K562 (cell line): ENCODE measurements around the gene HEMGN. TPM values are rescaled to one million over a fixed set of nuclear protein-coding genes. Genes with fewer than 3 reads are reported as not detected.

Experiments
- ATAC-seq: fragments of 200-7000 bp; cut with Tn5 transposase; 3 replicates; pipeline ENCODE4 v1.9.1; 2020; ENCODE audit warnings: moderate library complexity
- Bru-seq: library from RNA; stranded (reverse); fragments of 400-500 nt; gene quantifications from one replicate; lab custom pipeline; 2021; lab: Mats Ljungman, UMichigan
- BruChase-seq, 2 experiments: library from RNA; stranded (reverse); fragments of 400-500 nt; gene quantifications; one replicate each; lab custom pipeline; 2021; lab: Mats Ljungman, UMichigan
- BruUV-seq: library from RNA; stranded (reverse); fragments of 400-500 nt; replicated peaks from 2 replicates; lab custom pipeline; 2021; lab: Mats Ljungman, UMichigan
- CTCF ChIA-PET: fragments of 300-600 bp; formaldehyde crosslinking; extraction: SDS; loops from one replicate; lab custom pipeline; 2021; ENCODE audit warnings: low intra/inter-chr PET ratio; lab: Yijun Ruan, JAX
- POLR2A ChIA-PET: fragments of 300-600, 350-650 bp; sonication (Branson Sonifier 250); formaldehyde crosslinking; extraction: SDS; loops from one replicate; lab custom pipeline; 2021; ENCODE audit warnings: antibody characterized with exemption, inconsistent platforms; lab: Yijun Ruan, JAX
- DNase-seq, 4 experiments: peaks; one replicate each; pipeline versions ENCODE4 v3.0.0 to v3.0.0-alpha.2; 2011 to 2018; ENCODE audit warnings: low spot score in 3 of 4, mixed read lengths in 3 of 4; ENCODE audit errors: extremely low read depth in 1 of 4
- FAIRE-seq: peaks from 2 replicates; lab custom pipeline; 2011; peaks lifted over from hg19 to GRCh38; lab: Jason Lieb, UNC
- H2AFZ ChIP-seq: 2 replicates; pipeline ENCODE4 v1.6.0; 2011; ENCODE audit warnings: low read depth, low read length, control low read depth, inconsistent platforms
- H3K27ac ChIP-seq: fragments of 200-600 bp; 3 replicates; pipeline ENCODE4 v1.8.0; 2011; ENCODE audit warnings: low read depth, mild to moderate bottlenecking, control low read depth, inconsistent platforms, low read length, moderate library complexity, mixed read lengths; ENCODE audit errors: extremely low read depth
- H3K27me3 ChIP-seq, 2 experiments: fragments of 300-600 bp in 1 of 2; 2 replicates in 1 of 2; 3 replicates in 1 of 2; pipeline versions ENCODE4 v1.6.0 to v1.8.0; 2011; ENCODE audit warnings: inconsistent platforms in 2 of 2, low read length in 2 of 2, mild to moderate bottlenecking in 1 of 2, mixed read lengths in 1 of 2, moderate library complexity in 1 of 2; ENCODE audit not compliant: control insufficient read depth in 2 of 2, insufficient read depth in 2 of 2
- H3K36me3 ChIP-seq: fragments of 300-600 bp; 3 replicates; pipeline ENCODE4 v1.8.0; 2011; ENCODE audit warnings: mild to moderate bottlenecking, low read length, inconsistent platforms; ENCODE audit not compliant: control insufficient read depth, insufficient read depth
- H3K4me1 ChIP-seq, 2 experiments: fragments of 200-600 bp in 1 of 2; replicated peaks in 1 of 2; 2 replicates in 1 of 2; 3 replicates in 1 of 2; pipeline versions ENCODE4 v1.5.1 to v1.8.0; 2011; ENCODE audit warnings: inconsistent platforms in 2 of 2, low read length in 2 of 2, mild to moderate bottlenecking in 1 of 2, mixed read lengths in 1 of 2, moderate library complexity in 1 of 2; ENCODE audit not compliant: control insufficient read depth in 2 of 2, insufficient read depth in 2 of 2
- H3K4me2 ChIP-seq: 2 replicates; pipeline ENCODE4 v1.6.1; 2011; ENCODE audit warnings: low read length, control low read depth, inconsistent platforms, mixed read lengths; ENCODE audit not compliant: insufficient read depth
- H3K4me3 ChIP-seq: fragments of 200-600 bp; sonication (generic), shearing (Covaris generic); 2 replicates; pipeline ENCODE4 v1.5.1; 2016; ENCODE audit warnings: control low read depth, inconsistent platforms
- H3K79me2 ChIP-seq: fragments of 200-600 bp; 3 replicates; pipeline ENCODE4 v1.8.0; 2011; ENCODE audit warnings: low read length, inconsistent platforms; ENCODE audit not compliant: control insufficient read depth, insufficient read depth
- H3K9ac ChIP-seq, 2 experiments: 2 replicates each; pipeline versions ENCODE4 v1.6.0 to v1.6.1; 2011; ENCODE audit warnings: low read depth in 2 of 2, low read length in 2 of 2, control low read depth in 1 of 2, inconsistent platforms in 1 of 2, mild to moderate bottlenecking in 1 of 2, mixed read lengths in 1 of 2; ENCODE audit not compliant: insufficient read depth in 1 of 2
- H3K9me1 ChIP-seq: one replicate; pipeline ENCODE4 v1.6.0; 2011; ENCODE audit warnings: inconsistent platforms, mild to moderate bottlenecking, low read length, moderate library complexity; ENCODE audit not compliant: control insufficient read depth, insufficient read depth
- H3K9me3 ChIP-seq: replicated peaks from 2 replicates; pipeline ENCODE4 v1.5.1; 2011; ENCODE audit warnings: low read depth, low read length, inconsistent platforms; ENCODE audit not compliant: control insufficient read depth, insufficient read depth
- H4K20me1 ChIP-seq: replicated peaks from 2 replicates; pipeline ENCODE4 v1.6.1; 2011; ENCODE audit warnings: low read length, inconsistent platforms, mixed read lengths; ENCODE audit not compliant: control insufficient read depth, insufficient read depth
- MAX ChIP-seq: sonication (generic); formaldehyde crosslinking; IDR thresholded peaks from 2 replicates; pipeline ENCODE4 v1.9.0; 2022; ENCODE audit warnings: mild to moderate bottlenecking, missing genetic modification reagents
- PREB ChIP-seq: sonication (generic); formaldehyde crosslinking; IDR thresholded peaks from 2 replicates; pipeline ENCODE4 v1.8.1; 2023; ENCODE audit warnings: mild to moderate bottlenecking, missing genetic modification reagents
- SMAD4 ChIP-seq: fragments of 250-450 bp; sonication (Bioruptor Pico); conservative IDR thresholded peaks from 2 replicates; pipeline ENCODE4 v1.8.0; 2021; ENCODE audit warnings: inconsistent platforms, mild to moderate bottlenecking, moderate library complexity
- ZNF124 ChIP-seq: sonication (generic); formaldehyde crosslinking; IDR thresholded peaks from 2 replicates; pipeline ENCODE4 v1.8.1; 2022; ENCODE audit warnings: missing genetic modification reagents
- WGBS: fragments of 100-300 bp; shearing (Covaris generic); methylation state at CpG from one replicate; pipeline ENCODE4 v1.1.6; 2016; ENCODE audit warnings: low coverage, mixed read lengths; ENCODE audit not compliant: insufficient coverage; ENCODE audit errors: missing lambda C conversion rate; 5-methylcytosine and 5-hydroxymethylcytosine counted together
- in situ Hi-C: fragments of 300-500 bp; cut with MboI; formaldehyde crosslinking; loops from 4 replicates; pipeline ENCODE4 v1.15.0; 2018; ENCODE audit warnings: inconsistent platforms, mixed read lengths
- intact Hi-C: fragments of 100-400 bp; cut with micrococcal nuclease; formaldehyde crosslinking; loops from 2 replicates; pipeline ENCODE4 v1.14.2; 2022
- long read RNA-seq, 3 experiments: library from polyadenylated mRNA in 2 of 3; library from RNA in 1 of 3; unstranded in 2 of 3; stranded (forward) in 1 of 3; transcript quantifications; one replicate each; pipeline ENCODE4 v2.0.0, GENCODE V29; 2019 to 2022
- polyA minus RNA-seq, 3 experiments: library from RNA; depleted of rRNA, polyadenylated mRNA; stranded (reverse); fragments of >200 nt; gene quantifications; 2 replicates each; pipeline ENCODE4 v1.2.3, GENCODE V29; 2011
- polyA plus RNA-seq, 8 experiments: library from polyadenylated mRNA; depleted of rRNA in 4 of 8; stranded (reverse) in 5 of 8; unstranded in 3 of 8; fragments of >200 nt; fragmentation: Nextera tagmentation in 2 of 8; fragmentation: Illumina TruSeq in 1 of 8; extraction: Ambion mirVana in 2 of 8; extraction: Trizol in 1 of 8; gene quantifications; 2 replicates each; pipeline versions ENCODE4 v1.2.1 to v1.2.3, GENCODE V29; 2011 to 2014; ENCODE audit warnings: inconsistent platforms in 1 of 8, missing spikeins in 1 of 8
- total RNA-seq, 7 experiments: library from RNA; depleted of rRNA in 6 of 7; stranded (reverse); fragments of >200 nt in 6 of 7; fragmentation: Illumina TruSeq in 2 of 7; extraction: Trizol in 2 of 7; gene quantifications; 2 replicates each; pipeline versions ENCODE4 v1.2.1 to v1.2.3, GENCODE V29; 2011 to 2021; ENCODE audit warnings: low replicate concordance in 1 of 7
- TF ChIP-seq, protein P1 (sequence below): fragments of 450-650 bp; IDR thresholded peaks from 2 replicates; pipeline ENCODE4 v1.6.1; 2016; ENCODE audit warnings: low read depth, mild to moderate bottlenecking, moderate library complexity
- TF ChIP-seq, protein P2 (sequence below): sonication (generic); formaldehyde crosslinking; IDR thresholded peaks from 2 replicates; pipeline ENCODE4 v1.4.0; 2020; ENCODE audit warnings: mild to moderate bottlenecking, missing genetic modification reagents
- TF ChIP-seq, protein P3 (sequence below): fragments of 250-450 bp; sonication (Bioruptor Pico); IDR thresholded peaks from 2 replicates; pipeline ENCODE4 v1.4.0; 2020; ENCODE audit warnings: mild to moderate bottlenecking, moderate library complexity, borderline replicate concordance

The HEMGN gene
- 11.3 and 87.8 TPM in 2 replicates for total RNA-seq (2011; cell fraction: chromatin; rRNA removed; ENCODE audit: low replicate concordance)
- total RNA-seq (2011; cell fraction: nucleolus; rRNA removed), result 10.7 and 21.2 TPM in 2 replicates
- 28.6 and 33.8 TPM in 2 replicates for total RNA-seq (2011; cell fraction: nucleoplasm; rRNA removed)
- total RNA-seq (2014; rRNA removed) (107 and 116 TPM in 2 replicates), total RNA-seq (2014; rRNA removed; fragmentation: Illumina TruSeq; extraction: Trizol) (182 and 209 TPM in 2 replicates), total RNA-seq (2015; rRNA removed; fragmentation: Illumina TruSeq; extraction: Trizol) (54.3 and 56.3 TPM in 2 replicates), total RNA-seq (2021) (101 and 104 TPM in 2 replicates), polyA plus RNA-seq (2011; rRNA removed) (104 and 197 TPM in 2 replicates), polyA plus RNA-seq (2014; fragmentation: Illumina TruSeq; extraction: Trizol) (183 and 258 TPM in 2 replicates), polyA plus RNA-seq (2014; fragmentation: Nextera tagmentation; extraction: Ambion mirVana) (100 to 1,000 TPM; 110 to 156 TPM), polyA plus RNA-seq (2014; rRNA removed) (124 and 137 TPM in 2 replicates), polyA minus RNA-seq (2011; rRNA and poly(A)+ RNA removed) (106 and 117 TPM in 2 replicates), Bru-seq, nascent RNA (percentile 84 among the genes with signal in this experiment), BruChase-seq, experiment 1, labeled RNA remaining after a 2-hour chase (percentile 86 among the genes with signal in this experiment), BruChase-seq, experiment 2, labeled RNA remaining after a 6-hour chase (percentile 91 among the genes with signal in this experiment)
- 25.0 and 35.1 TPM in 2 replicates for polyA plus RNA-seq (2011; cell fraction: cytosol; rRNA removed)
- polyA plus RNA-seq (2011; cell fraction: nucleus; rRNA removed), result 20.7 and 23.5 TPM in 2 replicates
- 22.3 and 42.9 TPM in 2 replicates for polyA plus RNA-seq (2012)
- 22.3 and 41.9 TPM in 2 replicates for polyA minus RNA-seq (2011; cell fraction: cytosol; rRNA and poly(A)+ RNA removed)
- polyA minus RNA-seq (2011; cell fraction: nucleus; rRNA and poly(A)+ RNA removed), result 10.1 and 16.6 TPM in 2 replicates
- long read RNA-seq, experiment 1, transcript HEMGN-202 (4 exons, 2,305 nt), result major isoform, 126 of 213 reads
- long read RNA-seq, experiment 1, partial matches to known transcripts, result 78 of 213 reads
- long read RNA-seq, experiment 1, other reads (novel, unspliced or antisense), result 9 of 213 reads
- long read RNA-seq, experiment 2, transcript HEMGN-202 (4 exons, 2,305 nt), result major isoform, 86 of 148 reads
- long read RNA-seq, experiment 2, partial matches to known transcripts, result 30 of 148 reads
- long read RNA-seq, experiment 2, other reads (novel, unspliced or antisense), result 32 of 148 reads
- long read RNA-seq, experiment 3, transcript HEMGN-202 (4 exons, 2,305 nt), result major isoform, 193 of 237 reads
- long read RNA-seq, experiment 3, partial matches to known transcripts, result 32 of 237 reads
- long read RNA-seq, experiment 3, other reads (novel, unspliced or antisense), result 12 of 237 reads

GRCh38 chr9:97938081-97938644 lies at the start of gene HEMGN:
TSS of gene HEMGN (minus strand) at chr9:97938172. CDS start at chr9:97938136, 36 bp downstream.
- H3K4me2 ChIP-seq, result peak within 1 kb of the TSS; percentile 95
- no peaks in the 10 kb centered on the region for H4K20me1 ChIP-seq
- FAIRE-seq, result peak; percentile 89
- no peaks in the 10 kb centered on the region for H3K27me3 ChIP-seq
- ATAC-seq, result peak; percentile 66
- CTCF ChIA-PET, result interaction anchor here (0.5 kb wide), 1 partner anchor 188 kb away, joined by 3 read pairs; no protein-coding TSS in a partner anchor
- peak in 3 of 4 experiments; percentile 24 to 95 (median 77) for DNase-seq
- no peaks in the 10 kb centered on the region for H3K9me3 ChIP-seq
- H3K27ac ChIP-seq, result peak within 1 kb of the TSS; percentile 79
- H3K4me3 ChIP-seq, result peak within 1 kb of the TSS; percentile 43
- peak within 1 kb of the TSS in 1 of 2 experiments; percentile 84; a peak in 2 of 4 replicates for H3K9ac ChIP-seq
- H3K9me1 ChIP-seq, result no peaks in the 10 kb centered on the region
- peak within 1 kb of the TSS; percentile 53 for H2AFZ ChIP-seq
- intact Hi-C loops (no loop called here), in situ Hi-C loops (no loop called here)
- H3K36me3 ChIP-seq, result peaks cover 33% of the 10 kb centered on the region
- no TSS peak for BruUV-seq
- POLR2A ChIA-PET, result interaction anchor here (1.0 to 1.4 kb wide), 5 partner anchors 12 to 107 kb away, joined by 3 to 5 read pairs (median 3); partner anchors contain the start of gene ANP32B
- peaks cover 28 to 59% of the 10 kb centered on the region in 2 experiments; a peak in 4 of 5 replicates for H3K4me1 ChIP-seq
- WGBS, result 0% methylated on average over 3 of the region's 3 CpGs
- peaks cover 91% of the 10 kb centered on the region for H3K79me2 ChIP-seq
- TF ChIP-seq ZNF124 (no peak), MAX (CRISPR knock-in tag) (no peak), SMAD4 (CRISPR knock-in tag) (peak; percentile 92), PREB (CRISPR knock-in tag) (no peak)
- TF ChIP-seq, protein P1, sequence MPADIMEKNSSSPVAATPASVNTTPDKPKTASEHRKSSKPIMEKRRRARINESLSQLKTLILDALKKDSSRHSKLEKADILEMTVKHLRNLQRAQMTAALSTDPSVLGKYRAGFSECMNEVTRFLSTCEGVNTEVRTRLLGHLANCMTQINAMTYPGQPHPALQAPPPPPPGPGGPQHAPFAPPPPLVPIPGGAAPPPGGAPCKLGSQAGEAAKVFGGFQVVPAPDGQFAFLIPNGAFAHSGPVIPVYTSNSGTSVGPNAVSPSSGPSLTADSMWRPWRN, result peak; percentile 78
- TF ChIP-seq, protein P2, sequence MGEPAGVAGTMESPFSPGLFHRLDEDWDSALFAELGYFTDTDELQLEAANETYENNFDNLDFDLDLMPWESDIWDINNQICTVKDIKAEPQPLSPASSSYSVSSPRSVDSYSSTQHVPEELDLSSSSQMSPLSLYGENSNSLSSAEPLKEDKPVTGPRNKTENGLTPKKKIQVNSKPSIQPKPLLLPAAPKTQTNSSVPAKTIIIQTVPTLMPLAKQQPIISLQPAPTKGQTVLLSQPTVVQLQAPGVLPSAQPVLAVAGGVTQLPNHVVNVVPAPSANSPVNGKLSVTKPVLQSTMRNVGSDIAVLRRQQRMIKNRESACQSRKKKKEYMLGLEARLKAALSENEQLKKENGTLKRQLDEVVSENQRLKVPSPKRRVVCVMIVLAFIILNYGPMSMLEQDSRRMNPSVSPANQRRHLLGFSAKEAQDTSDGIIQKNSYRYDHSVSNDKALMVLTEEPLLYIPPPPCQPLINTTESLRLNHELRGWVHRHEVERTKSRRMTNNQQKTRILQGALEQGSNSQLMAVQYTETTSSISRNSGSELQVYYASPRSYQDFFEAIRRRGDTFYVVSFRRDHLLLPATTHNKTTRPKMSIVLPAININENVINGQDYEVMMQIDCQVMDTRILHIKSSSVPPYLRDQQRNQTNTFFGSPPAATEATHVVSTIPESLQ (CRISPR knock-in tag), result no peak
- TF ChIP-seq, protein P3, sequence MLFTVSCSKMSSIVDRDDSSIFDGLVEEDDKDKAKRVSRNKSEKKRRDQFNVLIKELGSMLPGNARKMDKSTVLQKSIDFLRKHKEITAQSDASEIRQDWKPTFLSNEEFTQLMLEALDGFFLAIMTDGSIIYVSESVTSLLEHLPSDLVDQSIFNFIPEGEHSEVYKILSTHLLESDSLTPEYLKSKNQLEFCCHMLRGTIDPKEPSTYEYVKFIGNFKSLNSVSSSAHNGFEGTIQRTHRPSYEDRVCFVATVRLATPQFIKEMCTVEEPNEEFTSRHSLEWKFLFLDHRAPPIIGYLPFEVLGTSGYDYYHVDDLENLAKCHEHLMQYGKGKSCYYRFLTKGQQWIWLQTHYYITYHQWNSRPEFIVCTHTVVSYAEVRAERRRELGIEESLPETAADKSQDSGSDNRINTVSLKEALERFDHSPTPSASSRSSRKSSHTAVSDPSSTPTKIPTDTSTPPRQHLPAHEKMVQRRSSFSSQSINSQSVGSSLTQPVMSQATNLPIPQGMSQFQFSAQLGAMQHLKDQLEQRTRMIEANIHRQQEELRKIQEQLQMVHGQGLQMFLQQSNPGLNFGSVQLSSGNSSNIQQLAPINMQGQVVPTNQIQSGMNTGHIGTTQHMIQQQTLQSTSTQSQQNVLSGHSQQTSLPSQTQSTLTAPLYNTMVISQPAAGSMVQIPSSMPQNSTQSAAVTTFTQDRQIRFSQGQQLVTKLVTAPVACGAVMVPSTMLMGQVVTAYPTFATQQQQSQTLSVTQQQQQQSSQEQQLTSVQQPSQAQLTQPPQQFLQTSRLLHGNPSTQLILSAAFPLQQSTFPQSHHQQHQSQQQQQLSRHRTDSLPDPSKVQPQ (CRISPR knock-in tag), result no peak
